Measurements from ENCODE around the gene GPN1.

DNA sequence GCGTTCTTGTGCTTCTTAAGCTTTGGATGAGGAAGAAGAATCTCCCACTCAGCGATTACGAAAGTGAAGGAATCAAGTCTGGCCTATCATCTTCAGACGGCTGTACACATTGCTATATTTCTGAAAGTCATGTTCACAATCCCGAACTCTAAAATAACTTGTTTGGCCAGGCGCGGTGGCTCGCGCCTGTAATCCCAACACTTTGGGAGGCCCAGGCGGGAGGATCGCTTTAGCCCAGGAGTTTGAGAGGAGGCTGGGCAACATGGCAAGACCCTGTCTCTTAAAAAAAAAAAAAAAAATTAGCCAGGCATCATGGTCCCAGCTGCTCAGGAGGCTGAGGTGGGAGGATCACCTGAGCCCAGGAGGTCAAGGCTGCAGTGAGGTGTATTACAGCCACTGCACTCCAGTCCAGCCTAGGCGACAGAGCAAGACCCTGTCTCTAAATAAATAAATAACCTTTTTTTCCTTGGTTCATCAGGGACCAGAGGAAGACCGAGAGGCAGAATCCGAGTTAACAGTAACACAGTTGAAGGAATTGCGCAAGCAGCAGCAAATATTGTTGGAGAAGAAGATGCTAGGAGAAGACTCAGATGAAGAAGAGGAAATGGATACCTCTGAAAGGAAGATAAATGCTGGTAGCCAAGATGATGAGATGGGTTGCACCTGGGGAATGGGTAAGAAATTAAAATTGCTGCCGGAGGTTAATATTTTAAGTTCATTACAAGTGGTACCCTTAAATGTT, 35.9 kb downstream of the GPN1 start:
- TF ChIP-seq, protein P1, sequence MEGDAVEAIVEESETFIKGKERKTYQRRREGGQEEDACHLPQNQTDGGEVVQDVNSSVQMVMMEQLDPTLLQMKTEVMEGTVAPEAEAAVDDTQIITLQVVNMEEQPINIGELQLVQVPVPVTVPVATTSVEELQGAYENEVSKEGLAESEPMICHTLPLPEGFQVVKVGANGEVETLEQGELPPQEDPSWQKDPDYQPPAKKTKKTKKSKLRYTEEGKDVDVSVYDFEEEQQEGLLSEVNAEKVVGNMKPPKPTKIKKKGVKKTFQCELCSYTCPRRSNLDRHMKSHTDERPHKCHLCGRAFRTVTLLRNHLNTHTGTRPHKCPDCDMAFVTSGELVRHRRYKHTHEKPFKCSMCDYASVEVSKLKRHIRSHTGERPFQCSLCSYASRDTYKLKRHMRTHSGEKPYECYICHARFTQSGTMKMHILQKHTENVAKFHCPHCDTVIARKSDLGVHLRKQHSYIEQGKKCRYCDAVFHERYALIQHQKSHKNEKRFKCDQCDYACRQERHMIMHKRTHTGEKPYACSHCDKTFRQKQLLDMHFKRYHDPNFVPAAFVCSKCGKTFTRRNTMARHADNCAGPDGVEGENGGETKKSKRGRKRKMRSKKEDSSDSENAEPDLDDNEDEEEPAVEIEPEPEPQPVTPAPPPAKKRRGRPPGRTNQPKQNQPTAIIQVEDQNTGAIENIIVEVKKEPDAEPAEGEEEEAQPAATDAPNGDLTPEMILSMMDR (conservative IDR thresholded peaks at IDR 0.05): no peak
- no peak for TF ChIP-seq EZH2 (IDR thresholded peaks at IDR 0.05; ENCODE audit: low read depth)
